GM23338 (cell line): ENCODE measurements around the gene MORC2.

Experiments used
- CREB1 ChIP-seq: fragments of 250-450 bp; sonication (Bioruptor Pico); IDR thresholded peaks from 2 replicates; pipeline ENCODE4 v1.5.0; 2020; ENCODE audit warnings: low read depth, mild to moderate bottlenecking, moderate library complexity
- EZH2 ChIP-seq: fragments of 200-600 bp; sonication (generic); IDR thresholded peaks from one replicate; pipeline ENCODE4 v1.8.0; 2017; ENCODE audit warnings: antibody characterized with exemption, mild to moderate bottlenecking, low read depth; ENCODE audit not compliant: unreplicated experiment
- JUNB ChIP-seq: IDR thresholded peaks from one replicate; pipeline ENCODE4 v1.6.1; 2016; ENCODE audit warnings: antibody characterized with exemption; ENCODE audit not compliant: unreplicated experiment
- TF ChIP-seq, protein P1 (sequence below), 2 experiments: fragments of 200-600 bp in 1 of 2; sonication (generic) in 1 of 2; conservative IDR thresholded peaks; 2 replicates each; pipeline versions ENCODE4 v1.5.1 to v1.6.1; 2016 to 2017; ENCODE audit warnings: antibody characterized with exemption in 2 of 2, low read depth in 2 of 2, mild to moderate bottlenecking in 2 of 2, moderate library complexity in 1 of 2
- TF ChIP-seq, protein P2 (sequence below): IDR thresholded peaks from one replicate; pipeline ENCODE4 v1.6.1; 2018; ENCODE audit warnings: antibody characterized with exemption; ENCODE audit not compliant: unreplicated experiment

DNA sequence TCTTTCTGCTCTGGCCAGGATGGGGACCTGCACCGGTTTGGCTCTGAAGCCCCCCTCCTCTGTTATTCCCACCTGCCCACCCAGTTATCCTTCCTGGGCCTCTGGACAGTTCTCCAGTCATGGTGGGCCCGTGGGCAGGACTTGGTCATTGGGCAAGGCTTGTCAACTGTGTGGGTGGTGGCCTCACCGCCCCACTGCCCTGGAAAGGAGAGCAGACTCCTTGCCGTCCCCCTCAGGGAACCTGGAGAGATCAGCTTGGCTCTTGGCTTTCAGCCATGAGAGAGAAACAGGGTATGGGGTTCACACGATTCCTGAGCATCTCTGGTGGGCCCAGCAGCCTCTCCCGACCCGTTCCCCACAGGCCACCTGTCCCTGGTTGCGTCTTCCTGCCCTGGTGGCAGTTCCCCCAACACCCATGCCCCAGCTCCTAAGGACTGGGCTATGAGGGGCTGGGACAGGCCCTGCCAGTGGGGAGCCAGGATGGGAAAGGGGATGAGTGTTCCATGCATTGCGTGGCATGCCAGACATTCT is 92.3 kb downstream of the MORC2 start:
- TF ChIP-seq, protein P1, sequence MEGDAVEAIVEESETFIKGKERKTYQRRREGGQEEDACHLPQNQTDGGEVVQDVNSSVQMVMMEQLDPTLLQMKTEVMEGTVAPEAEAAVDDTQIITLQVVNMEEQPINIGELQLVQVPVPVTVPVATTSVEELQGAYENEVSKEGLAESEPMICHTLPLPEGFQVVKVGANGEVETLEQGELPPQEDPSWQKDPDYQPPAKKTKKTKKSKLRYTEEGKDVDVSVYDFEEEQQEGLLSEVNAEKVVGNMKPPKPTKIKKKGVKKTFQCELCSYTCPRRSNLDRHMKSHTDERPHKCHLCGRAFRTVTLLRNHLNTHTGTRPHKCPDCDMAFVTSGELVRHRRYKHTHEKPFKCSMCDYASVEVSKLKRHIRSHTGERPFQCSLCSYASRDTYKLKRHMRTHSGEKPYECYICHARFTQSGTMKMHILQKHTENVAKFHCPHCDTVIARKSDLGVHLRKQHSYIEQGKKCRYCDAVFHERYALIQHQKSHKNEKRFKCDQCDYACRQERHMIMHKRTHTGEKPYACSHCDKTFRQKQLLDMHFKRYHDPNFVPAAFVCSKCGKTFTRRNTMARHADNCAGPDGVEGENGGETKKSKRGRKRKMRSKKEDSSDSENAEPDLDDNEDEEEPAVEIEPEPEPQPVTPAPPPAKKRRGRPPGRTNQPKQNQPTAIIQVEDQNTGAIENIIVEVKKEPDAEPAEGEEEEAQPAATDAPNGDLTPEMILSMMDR (conservative IDR thresholded peaks at IDR 0.05; ENCODE audit: low read depth in 2 of 2) = no peak
- TF ChIP-seq, protein P2, sequence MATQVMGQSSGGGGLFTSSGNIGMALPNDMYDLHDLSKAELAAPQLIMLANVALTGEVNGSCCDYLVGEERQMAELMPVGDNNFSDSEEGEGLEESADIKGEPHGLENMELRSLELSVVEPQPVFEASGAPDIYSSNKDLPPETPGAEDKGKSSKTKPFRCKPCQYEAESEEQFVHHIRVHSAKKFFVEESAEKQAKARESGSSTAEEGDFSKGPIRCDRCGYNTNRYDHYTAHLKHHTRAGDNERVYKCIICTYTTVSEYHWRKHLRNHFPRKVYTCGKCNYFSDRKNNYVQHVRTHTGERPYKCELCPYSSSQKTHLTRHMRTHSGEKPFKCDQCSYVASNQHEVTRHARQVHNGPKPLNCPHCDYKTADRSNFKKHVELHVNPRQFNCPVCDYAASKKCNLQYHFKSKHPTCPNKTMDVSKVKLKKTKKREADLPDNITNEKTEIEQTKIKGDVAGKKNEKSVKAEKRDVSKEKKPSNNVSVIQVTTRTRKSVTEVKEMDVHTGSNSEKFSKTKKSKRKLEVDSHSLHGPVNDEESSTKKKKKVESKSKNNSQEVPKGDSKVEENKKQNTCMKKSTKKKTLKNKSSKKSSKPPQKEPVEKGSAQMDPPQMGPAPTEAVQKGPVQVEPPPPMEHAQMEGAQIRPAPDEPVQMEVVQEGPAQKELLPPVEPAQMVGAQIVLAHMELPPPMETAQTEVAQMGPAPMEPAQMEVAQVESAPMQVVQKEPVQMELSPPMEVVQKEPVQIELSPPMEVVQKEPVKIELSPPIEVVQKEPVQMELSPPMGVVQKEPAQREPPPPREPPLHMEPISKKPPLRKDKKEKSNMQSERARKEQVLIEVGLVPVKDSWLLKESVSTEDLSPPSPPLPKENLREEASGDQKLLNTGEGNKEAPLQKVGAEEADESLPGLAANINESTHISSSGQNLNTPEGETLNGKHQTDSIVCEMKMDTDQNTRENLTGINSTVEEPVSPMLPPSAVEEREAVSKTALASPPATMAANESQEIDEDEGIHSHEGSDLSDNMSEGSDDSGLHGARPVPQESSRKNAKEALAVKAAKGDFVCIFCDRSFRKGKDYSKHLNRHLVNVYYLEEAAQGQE = no peak
- no peak for TF ChIP-seq CREB1
- TF ChIP-seq EZH2 = no peak
- no peak for TF ChIP-seq JUNB
